Activated naive CD8-positive, alpha-beta T cell treated with anti-CD3 and anti-CD28 coated beads, Interleukin-2, amount 10 ng/mL, durations not matched to agents 7 days and 5 days (primary cell): ENCODE data around the gene PLEKHH1. TPM values are rescaled to one million over a fixed set of nuclear protein-coding genes. Genes with fewer than 3 reads are reported as not detected.

ENCODE experiments used
- ATAC-seq: fragments of 150-1000 bp; cut with Tn5 transposase; one replicate; pipeline ENCODE4 v1.10.0; 2021; ENCODE audit warnings: low read depth, moderate library complexity
- POLR2A ChIA-PET: fragments of 350-600 bp; sonication (Branson Sonifier 250); formaldehyde crosslinking; loops from one replicate; lab custom pipeline; 2021; ENCODE audit warnings: antibody characterized with exemption; lab: Charles Lee
- DNase-seq: peaks from one replicate; pipeline ENCODE4 v3.0.0; 2021
- H3K27ac Mint-ChIP-seq: one replicate; pipeline ENCODE4 v1.8.0; 2022; ENCODE audit warnings: mild to moderate bottlenecking, mixed read lengths
- H3K27me3 Mint-ChIP-seq: one replicate; pipeline ENCODE4 v1.8.0; 2022; ENCODE audit warnings: mild to moderate bottlenecking, moderate library complexity, mixed read lengths
- H3K36me3 Mint-ChIP-seq: one replicate; pipeline ENCODE4 v1.8.0; 2021; ENCODE audit warnings: mild to moderate bottlenecking, mixed read lengths
- H3K4me1 Mint-ChIP-seq: one replicate; pipeline ENCODE4 v1.8.0; 2021; ENCODE audit warnings: mixed read lengths
- H3K4me3 Mint-ChIP-seq: one replicate; pipeline ENCODE4 v1.8.0; 2022; ENCODE audit warnings: mild to moderate bottlenecking, moderate library complexity, mixed read lengths
- H3K9me3 Mint-ChIP-seq: one replicate; pipeline ENCODE4 v1.8.0; 2021; ENCODE audit warnings: mixed read lengths
- total RNA-seq, 2 experiments: library from RNA; stranded (reverse); gene quantifications; one replicate each; pipeline ENCODE4 v1.2.3, GENCODE V29; 2021

PLEKHH1 gene
- total RNA-seq, 2 experiments from 2014 or later: 0.68 to 1.0 TPM

GRCh38 chr14:67495827-67496226 lies 37.3 kb upstream of the PLEKHH1 start:
- no peak overlapping the region for H3K27ac Mint-ChIP-seq
- H3K27me3 Mint-ChIP-seq: no peaks in the 10 kb centered on the region
- DNase-seq (no peak), ATAC-seq (no peak)
- peaks cover 13% of the 10 kb centered on the region for H3K4me1 Mint-ChIP-seq
- H3K4me3 Mint-ChIP-seq: no peak overlapping the region
- POLR2A ChIA-PET: no interaction called here
- H3K36me3 Mint-ChIP-seq: peaks cover 18% of the 10 kb centered on the region
- H3K9me3 Mint-ChIP-seq: peaks cover 13% of the 10 kb centered on the region

- H3K36me3 Mint-ChIP-seq: peaks cover 13% of the 10 kb centered on the region
- no peaks in the 10 kb centered on the region for H3K27me3 Mint-ChIP-seq
- POLR2A ChIA-PET: no interaction called here
- no peak overlapping the region for H3K27ac Mint-ChIP-seq
- ATAC-seq (no peak), DNase-seq (no peak)
- H3K4me1 Mint-ChIP-seq: peaks cover 13% of the 10 kb centered on the region
- peaks cover 13% of the 10 kb centered on the region for H3K9me3 Mint-ChIP-seq
- no peak overlapping the region for H3K4me3 Mint-ChIP-seq
Observed at GRCh38 chr14:67497216-67497615, 35.9 kb upstream of the PLEKHH1 start.

GRCh38 chr14:67497716-67498115 lies 35.4 kb upstream of the PLEKHH1 start:
- DNase-seq (no peak), ATAC-seq (peak; percentile 71)
- peaks cover 13% of the 10 kb centered on the region for H3K4me1 Mint-ChIP-seq
- peaks cover 8% of the 10 kb centered on the region for H3K36me3 Mint-ChIP-seq
- POLR2A ChIA-PET: no interaction called here
- H3K27ac Mint-ChIP-seq: no peak overlapping the region
- H3K9me3 Mint-ChIP-seq: peaks cover 10% of the 10 kb centered on the region
- no peaks in the 10 kb centered on the region for H3K27me3 Mint-ChIP-seq
- no peak overlapping the region for H3K4me3 Mint-ChIP-seq

GRCh38 chr14:67500981-67501380 lies 32.1 kb upstream of the PLEKHH1 start:
- DNase-seq (no peak), ATAC-seq (no peak)
- Mint-ChIP-seq H3K27ac (no peak overlapping the region), H3K4me3 (no peak overlapping the region), H3K9me3 (no peaks in the 10 kb centered on the region), H3K36me3 (no peaks in the 10 kb centered on the region), H3K4me1 (peaks cover 13% of the 10 kb centered on the region), H3K27me3 (peaks cover 3% of the 10 kb centered on the region)
- POLR2A ChIA-PET: no interaction called here

GRCh38 chr14:67501670-67502069 lies 31.4 kb upstream of the PLEKHH1 start:
- ATAC-seq (no peak), DNase-seq (no peak)
- H3K4me1 Mint-ChIP-seq: peaks cover 13% of the 10 kb centered on the region
- H3K27me3 Mint-ChIP-seq: peaks cover 3% of the 10 kb centered on the region
- H3K27ac Mint-ChIP-seq: no peak overlapping the region
- H3K36me3 Mint-ChIP-seq: no peaks in the 10 kb centered on the region
- H3K4me3 Mint-ChIP-seq: no peak overlapping the region
- no peaks in the 10 kb centered on the region for H3K9me3 Mint-ChIP-seq
- POLR2A ChIA-PET: no interaction called here

- POLR2A ChIA-PET: no interaction called here
- Mint-ChIP-seq H3K27ac (no peak overlapping the region), H3K27me3 (peaks cover 3% of the 10 kb centered on the region)
Observed at GRCh38 chr14:67502867-67503266, 30.2 kb upstream of the PLEKHH1 start.

GRCh38 chr14:67503331-67503730 lies 29.8 kb upstream of the PLEKHH1 start:
- Mint-ChIP-seq H3K27me3 (peaks cover 3% of the 10 kb centered on the region), H3K27ac (no peak overlapping the region), H3K36me3 (no peaks in the 10 kb centered on the region), H3K4me3 (no peak overlapping the region), H3K4me1 (peaks cover 2% of the 10 kb centered on the region), H3K9me3 (no peaks in the 10 kb centered on the region)
- ATAC-seq (no peak), DNase-seq (no peak)
- POLR2A ChIA-PET: no interaction called here

More at GRCh38 chr14:67502867-67503266, 30.2 kb upstream of the PLEKHH1 start:
- Mint-ChIP-seq H3K4me1 (peaks cover 3% of the 10 kb centered on the region), H3K4me3 (no peak overlapping the region), H3K36me3 (no peaks in the 10 kb centered on the region), H3K9me3 (no peaks in the 10 kb centered on the region)
- DNase-seq (no peak), ATAC-seq (no peak)

GRCh38 chr14:67505254-67505653 lies 27.8 kb upstream of the PLEKHH1 start:
- Mint-ChIP-seq H3K4me1 (peaks cover 2% of the 10 kb centered on the region), H3K36me3 (no peaks in the 10 kb centered on the region), H3K27ac (no peak overlapping the region), H3K9me3 (no peaks in the 10 kb centered on the region), H3K4me3 (no peak overlapping the region), H3K27me3 (peaks cover 3% of the 10 kb centered on the region)
- ATAC-seq (no peak), DNase-seq (no peak)
- POLR2A ChIA-PET: interaction anchor here (0.9 kb wide), 1 partner anchor 9 kb away, joined by 3 read pairs; no protein-coding TSS in a partner anchor

GRCh38 chr14:67508956-67509355 lies 24.1 kb upstream of the PLEKHH1 start:
- H3K27ac Mint-ChIP-seq: no peak overlapping the region
- ATAC-seq (no peak), DNase-seq (no peak)
- no peaks in the 10 kb centered on the region for H3K9me3 Mint-ChIP-seq
- no peak overlapping the region for H3K4me3 Mint-ChIP-seq
- POLR2A ChIA-PET: no interaction called here
- H3K4me1 Mint-ChIP-seq: peaks cover 7% of the 10 kb centered on the region
- H3K27me3 Mint-ChIP-seq: peaks cover 3% of the 10 kb centered on the region
- H3K36me3 Mint-ChIP-seq: no peaks in the 10 kb centered on the region

GRCh38 chr14:67510121-67510520 lies 23.0 kb upstream of the PLEKHH1 start:
- DNase-seq (no peak), ATAC-seq (no peak)
- peaks cover 12% of the 10 kb centered on the region for H3K4me1 Mint-ChIP-seq
- H3K9me3 Mint-ChIP-seq: no peaks in the 10 kb centered on the region
- H3K27me3 Mint-ChIP-seq: peaks cover under 1% of the 10 kb centered on the region
- POLR2A ChIA-PET: no interaction called here
- H3K27ac Mint-ChIP-seq: no peak overlapping the region
- H3K4me3 Mint-ChIP-seq: no peak overlapping the region
- no peaks in the 10 kb centered on the region for H3K36me3 Mint-ChIP-seq

GRCh38 chr14:67510836-67511235 lies 22.3 kb upstream of the PLEKHH1 start:
- no peak for DNase-seq
- Mint-ChIP-seq H3K4me3 (no peak overlapping the region), H3K9me3 (no peaks in the 10 kb centered on the region), H3K36me3 (no peaks in the 10 kb centered on the region), H3K27me3 (no peaks in the 10 kb centered on the region), H3K4me1 (peaks cover 15% of the 10 kb centered on the region), H3K27ac (no peak overlapping the region)
- no peak for ATAC-seq
- POLR2A ChIA-PET: no interaction called here

GRCh38 chr14:67512463-67513310 lies 20.4 kb upstream of the PLEKHH1 start:
- no peak overlapping the region for H3K4me3 Mint-ChIP-seq
- peaks cover 12% of the 10 kb centered on the region for H3K27me3 Mint-ChIP-seq
- no peak for ATAC-seq
- H3K27ac Mint-ChIP-seq: no peak overlapping the region
- no peaks in the 10 kb centered on the region for H3K36me3 Mint-ChIP-seq
- POLR2A ChIA-PET: interaction anchor here (1.5 kb wide), 1 partner anchor 24 kb away, joined by 4 read pairs; the partner anchor contains the start of gene TMEM229B
- no peak for DNase-seq
- peaks cover 20% of the 10 kb centered on the region for H3K4me1 Mint-ChIP-seq
- H3K9me3 Mint-ChIP-seq: no peaks in the 10 kb centered on the region

GRCh38 chr14:67513631-67514108 lies 19.4 kb upstream of the PLEKHH1 start:
- POLR2A ChIA-PET: interaction anchor here (1.0 to 1.4 kb wide), 2 partner anchors 9 to 25 kb away, joined by 3 read pairs; partner anchors contain the start of gene TMEM229B
- H3K9me3 Mint-ChIP-seq: no peaks in the 10 kb centered on the region

GRCh38 chr14:67514203-67514607 lies 18.9 kb upstream of the PLEKHH1 start:
- ATAC-seq (no peak), DNase-seq (no peak)
- H3K27me3 Mint-ChIP-seq: peaks cover 23% of the 10 kb centered on the region
- no peaks in the 10 kb centered on the region for H3K36me3 Mint-ChIP-seq
- H3K27ac Mint-ChIP-seq: peak overlapping the region; percentile 43
- POLR2A ChIA-PET: interaction anchor here (1.0 to 1.4 kb wide), 2 partner anchors 9 to 26 kb away, joined by 3 read pairs; partner anchors contain the start of gene TMEM229B
- H3K4me3 Mint-ChIP-seq: peak overlapping the region; percentile 87
- H3K9me3 Mint-ChIP-seq: no peaks in the 10 kb centered on the region
- peaks cover 18% of the 10 kb centered on the region for H3K4me1 Mint-ChIP-seq

More at GRCh38 chr14:67513631-67514108, 19.4 kb upstream of the PLEKHH1 start:
- H3K4me1 Mint-ChIP-seq: peaks cover 18% of the 10 kb centered on the region
- ATAC-seq (no peak), DNase-seq (no peak)
- peaks cover 18% of the 10 kb centered on the region for H3K27me3 Mint-ChIP-seq
- H3K27ac Mint-ChIP-seq: peak overlapping the region; percentile 43
- peak overlapping the region; percentile 58 for H3K4me3 Mint-ChIP-seq
- no peaks in the 10 kb centered on the region for H3K36me3 Mint-ChIP-seq
